Epithelial cell of prostate (primary cell): ENCODE data around the gene SUN3.
"Not testable (repeated sequence)": the region's sequence is repeated elsewhere in the genome, so short reads cannot be mapped to it uniquely, and the experiment has no call there.

Experiments
- DNase-seq: peaks from one replicate; pipeline ENCODE4 v3.0.0-alpha.2; 2011; ENCODE audit warnings: low read depth, low spot score
- H3K27ac ChIP-seq: fragments of 450-650 bp; 2 replicates; pipeline ENCODE4 v1.5.1; 2017; ENCODE audit warnings: mild to moderate bottlenecking

The SUN3 gene

GRCh38 chr7:47988496-47989386 lies 40.2 kb downstream of the SUN3 start:
- no peak for DNase-seq

GRCh38 chr7:47982610-47983009 lies 46.3 kb downstream of the SUN3 start:
- H3K27ac ChIP-seq, result peak overlapping the region; percentile 9
- DNase-seq, result no peak

More at GRCh38 chr7:47988496-47989386, 40.2 kb downstream of the SUN3 start:
- peak overlapping the region; percentile 60 for H3K27ac ChIP-seq

GRCh38 chr7:47980648-47981047 lies 48.3 kb downstream of the SUN3 start:
- DNase-seq, result not testable (repeated sequence)

GRCh38 chr7:47979832-47980181 lies 49.1 kb downstream of the SUN3 start:
- DNase-seq, result no peak
- H3K27ac ChIP-seq, result peak overlapping the region; percentile 79

More at GRCh38 chr7:47980648-47981047, 48.3 kb downstream of the SUN3 start:
- H3K27ac ChIP-seq, result not testable (repeated sequence)

- DNase-seq, result peak; percentile 12
- H3K27ac ChIP-seq, result peak within 1 kb of the TSS; percentile 79
Measured at GRCh38 chr7:47979145-47979831, 49.6 kb downstream of the SUN3 start, which contains the start of gene HUS1. Gene HUS1, minus strand, starts transcription at chr7:47979615. Its CDS starts 96 bp downstream, at chr7:47979519.

- DNase-seq, result no peak
- peak overlapping the region; percentile 79 for H3K27ac ChIP-seq
Measured at GRCh38 chr7:47978790-47979144, 50.1 kb downstream of the SUN3 start.

- H3K27ac ChIP-seq, result no peak overlapping the region
- DNase-seq, result no peak
Measured at GRCh38 chr7:47973739-47974138, 55.2 kb downstream of the SUN3 start.

- DNase-seq, result no peak
Measured at GRCh38 chr7:47970761-47971160, 58.1 kb downstream of the SUN3 start.

GRCh38 chr7:47968847-47969774 lies 59.8 kb downstream of the SUN3 start:
- DNase-seq, result no peak
- H3K27ac ChIP-seq, result no peak overlapping the region

More at GRCh38 chr7:47970761-47971160, 58.1 kb downstream of the SUN3 start:
- no peak overlapping the region for H3K27ac ChIP-seq

GRCh38 chr7:47967708-47968107 lies 61.2 kb downstream of the SUN3 start:
- DNase-seq, result no peak
- H3K27ac ChIP-seq, result no peak overlapping the region

- H3K27ac ChIP-seq, result no peak overlapping the region
- no peak for DNase-seq
Measured at GRCh38 chr7:47967123-47967522, 61.8 kb downstream of the SUN3 start.

- no peak for DNase-seq
- no peak overlapping the region for H3K27ac ChIP-seq
Measured at GRCh38 chr7:47965456-47965855, 63.5 kb downstream of the SUN3 start.

- no peak for DNase-seq
Measured at GRCh38 chr7:47962262-47962661, 66.6 kb downstream of the SUN3 start.

GRCh38 chr7:47957156-47957555 lies 71.8 kb downstream of the SUN3 start:
- H3K27ac ChIP-seq, result no peak overlapping the region
- no peak for DNase-seq

More at GRCh38 chr7:47962262-47962661, 66.6 kb downstream of the SUN3 start:
- no peak overlapping the region for H3K27ac ChIP-seq

GRCh38 chr7:47956220-47956619 lies 72.7 kb downstream of the SUN3 start:
- DNase-seq, result no peak
- no peak overlapping the region for H3K27ac ChIP-seq

GRCh38 chr7:47954231-47954911 lies 74.5 kb downstream of the SUN3 start:
- H3K27ac ChIP-seq, result no peak overlapping the region

GRCh38 chr7:47953822-47954221 lies 75.1 kb downstream of the SUN3 start:
- H3K27ac ChIP-seq, result no peak overlapping the region
- no peak for DNase-seq

More at GRCh38 chr7:47954231-47954911, 74.5 kb downstream of the SUN3 start:
- DNase-seq, result no peak

- no peak overlapping the region for H3K27ac ChIP-seq
- DNase-seq, result no peak
Measured at GRCh38 chr7:47952224-47952623, 76.7 kb downstream of the SUN3 start.

GRCh38 chr7:47951374-47951773 lies 77.5 kb downstream of the SUN3 start:
- H3K27ac ChIP-seq, result peak overlapping the region; percentile 41
- no peak for DNase-seq

GRCh38 chr7:47950714-47951113 lies 78.2 kb downstream of the SUN3 start:
- peak overlapping the region; percentile 41 for H3K27ac ChIP-seq
- peak; percentile 20 for DNase-seq
